Uterus (tissue), 4 donors: ENCODE data around the gene CTNND2. TPM values are rescaled to one million over a fixed set of nuclear protein-coding genes. Genes with fewer than 3 reads are reported as not detected.

Experiments
- DNase-seq, 2 donors: peaks; one replicate each; pipeline ENCODE4 v3.0.0-alpha.2; 2019 to 2020
- H3K27ac ChIP-seq, 2 donors: fragments of 200-600 bp; sonication (generic); 1 replicate in 1 of 2; 2 replicates in 1 of 2; pipeline ENCODE4 v1.5.1; 2016 to 2018
- H3K27me3 ChIP-seq, 2 donors: fragments of 200-600 bp; sonication (generic); one replicate each; pipeline ENCODE4 v1.5.1; 2018 to 2019; ENCODE audit warnings: control low read depth in 1 of 2
- H3K36me3 ChIP-seq, 2 donors: fragments of 200-600 bp; sonication (generic); one replicate each; pipeline ENCODE4 v1.5.1; 2019; ENCODE audit warnings: control low read depth in 1 of 2
- H3K4me1 ChIP-seq, 2 donors: fragments of 200-600 bp; sonication (generic); one replicate each; pipeline ENCODE4 v1.5.1; 2018 to 2019; ENCODE audit warnings: control low read depth in 1 of 2
- H3K4me3 ChIP-seq, 2 donors: fragments of 200-600 bp; sonication (generic); 1 replicate in 1 of 2; 2 replicates in 1 of 2; pipeline ENCODE4 v1.5.1; 2018 to 2019; ENCODE audit warnings: mild to moderate bottlenecking in 1 of 2
- H3K9me3 ChIP-seq, 2 donors: fragments of 200-600 bp; sonication (generic); one replicate each; pipeline ENCODE4 v1.5.1; 2019; ENCODE audit warnings: control low read depth in 1 of 2
- POLR2A ChIP-seq, 2 donors: fragments of 450-650 bp; IDR thresholded peaks; one replicate each; pipeline ENCODE4 v1.6.1; 2016; ENCODE audit warnings: antibody characterized with exemption in 2 of 2, mild to moderate bottlenecking in 1 of 2, moderate library complexity in 1 of 2
- intact Hi-C: fragments of 100-400 bp; cut with DNase I; formaldehyde crosslinking; loops from one replicate; pipeline ENCODE4 v1.15.1; 2023; ENCODE audit warnings: low total_unique reads
- total RNA-seq, 4 donors: library from RNA; depleted of rRNA in 3 of 4; stranded (reverse); fragments of >200 nt in 3 of 4; gene quantifications; one replicate each; pipeline versions ENCODE4 v1.1.0 to v1.2.4, GENCODE V29; 2014 to 2023
- TF ChIP-seq, protein P1 (sequence below), 4 experiments: fragments of 200-600 bp in 2 of 4; fragments of 450-650 bp in 2 of 4; sonication (generic) in 2 of 4; IDR thresholded peaks; one replicate each; pipeline ENCODE4 v1.5.1; 2016 to 2019; ENCODE audit warnings: antibody characterized with exemption in 4 of 4, mild to moderate bottlenecking in 2 of 4, moderate library complexity in 1 of 4
- donor health status: DM: yes; HTN: yes; CAD: no.

CTNND2 gene
- total RNA-seq, 4 donors from 2014 or later: 0.49 to 1.2 TPM; not detected in 2

DNA sequence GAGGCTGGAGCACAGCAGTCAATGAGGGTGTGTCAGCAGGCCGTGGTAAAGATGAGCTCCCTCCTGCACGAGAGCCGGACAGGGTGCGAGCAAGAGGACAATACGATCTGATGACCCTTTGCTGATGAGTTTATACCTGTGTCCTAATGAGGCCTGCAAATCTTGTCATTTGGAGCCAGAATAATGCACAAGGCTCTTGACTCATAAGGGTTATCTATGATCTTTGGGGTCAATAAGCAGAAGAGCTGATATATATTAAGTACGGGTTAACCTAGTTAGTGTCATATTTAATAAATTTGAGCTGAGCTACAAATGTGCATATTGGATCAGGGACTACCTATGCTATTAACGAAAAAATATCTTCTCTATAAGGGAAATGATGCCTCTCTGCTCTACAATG lies 46.9 kb downstream of the CTNND2 start:
- no peaks in the 10 kb centered on the region for H3K36me3 ChIP-seq
- H3K4me3 ChIP-seq: no peak overlapping the region
- no peaks in the 10 kb centered on the region for H3K27me3 ChIP-seq
- no peak for DNase-seq
- H3K4me1 ChIP-seq: no peaks in the 10 kb centered on the region
- H3K27ac ChIP-seq: no peak overlapping the region
- no peaks in the 10 kb centered on the region for H3K9me3 ChIP-seq
- no peak for TF ChIP-seq POLR2A (IDR thresholded peaks at IDR 0.05)
- TF ChIP-seq, protein P1, sequence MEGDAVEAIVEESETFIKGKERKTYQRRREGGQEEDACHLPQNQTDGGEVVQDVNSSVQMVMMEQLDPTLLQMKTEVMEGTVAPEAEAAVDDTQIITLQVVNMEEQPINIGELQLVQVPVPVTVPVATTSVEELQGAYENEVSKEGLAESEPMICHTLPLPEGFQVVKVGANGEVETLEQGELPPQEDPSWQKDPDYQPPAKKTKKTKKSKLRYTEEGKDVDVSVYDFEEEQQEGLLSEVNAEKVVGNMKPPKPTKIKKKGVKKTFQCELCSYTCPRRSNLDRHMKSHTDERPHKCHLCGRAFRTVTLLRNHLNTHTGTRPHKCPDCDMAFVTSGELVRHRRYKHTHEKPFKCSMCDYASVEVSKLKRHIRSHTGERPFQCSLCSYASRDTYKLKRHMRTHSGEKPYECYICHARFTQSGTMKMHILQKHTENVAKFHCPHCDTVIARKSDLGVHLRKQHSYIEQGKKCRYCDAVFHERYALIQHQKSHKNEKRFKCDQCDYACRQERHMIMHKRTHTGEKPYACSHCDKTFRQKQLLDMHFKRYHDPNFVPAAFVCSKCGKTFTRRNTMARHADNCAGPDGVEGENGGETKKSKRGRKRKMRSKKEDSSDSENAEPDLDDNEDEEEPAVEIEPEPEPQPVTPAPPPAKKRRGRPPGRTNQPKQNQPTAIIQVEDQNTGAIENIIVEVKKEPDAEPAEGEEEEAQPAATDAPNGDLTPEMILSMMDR (IDR thresholded peaks at IDR 0.05): no peak
- intact Hi-C loops: no loop called here

DNA sequence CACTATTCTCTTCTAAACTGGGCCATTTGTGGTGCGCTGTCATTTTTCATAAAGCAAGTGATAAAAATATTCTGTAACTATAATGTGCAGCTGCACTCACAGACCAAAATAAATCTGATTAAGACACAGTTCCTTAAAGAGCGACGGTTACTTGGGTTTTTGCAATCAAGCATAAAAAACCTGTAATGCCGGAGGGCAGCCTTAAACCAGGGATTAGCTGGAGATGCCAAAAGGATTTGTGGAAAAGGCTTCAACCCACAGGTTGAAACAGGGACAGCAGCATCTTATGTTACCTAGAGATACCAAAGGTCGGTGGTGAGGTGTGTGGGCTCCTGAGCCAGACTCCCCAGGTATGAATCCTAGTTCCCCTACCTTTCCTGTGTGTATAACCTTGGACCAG lies 49.3 kb downstream of the CTNND2 start:
- TF ChIP-seq, protein P1 (IDR thresholded peaks at IDR 0.05): no peak
- no peak for TF ChIP-seq POLR2A (IDR thresholded peaks at IDR 0.05)
- no peak for DNase-seq
- Histone ChIP-seq H3K4me3 (no peak overlapping the region), H3K9me3 (no peaks in the 10 kb centered on the region), H3K27ac (no peak overlapping the region), H3K27me3 (no peaks in the 10 kb centered on the region), H3K4me1 (no peaks in the 10 kb centered on the region), H3K36me3 (no peaks in the 10 kb centered on the region)
- intact Hi-C loops: no loop called here

DNA sequence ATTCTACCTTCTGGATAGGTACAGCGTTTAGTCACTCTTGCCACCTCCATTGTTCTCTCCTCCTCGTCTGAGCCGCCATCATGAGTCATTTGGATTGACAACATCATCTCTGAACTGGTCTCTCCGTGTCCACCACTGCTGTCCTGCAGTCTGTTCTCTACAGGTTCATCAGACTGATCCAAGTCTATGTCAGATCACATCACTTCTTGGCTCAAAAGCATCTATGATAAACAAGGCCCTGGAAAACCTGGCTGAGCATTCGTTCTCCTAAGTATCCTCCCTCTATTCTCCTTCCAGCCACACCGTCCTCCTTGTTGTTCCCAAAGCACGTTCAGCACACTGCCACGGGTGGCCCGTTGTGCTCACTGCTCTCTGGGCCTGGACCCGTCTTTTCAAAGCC lies 50.5 kb downstream of the CTNND2 start:
- Histone ChIP-seq H3K36me3 (no peaks in the 10 kb centered on the region), H3K9me3 (no peaks in the 10 kb centered on the region), H3K27me3 (no peaks in the 10 kb centered on the region), H3K4me1 (no peaks in the 10 kb centered on the region), H3K4me3 (no peak overlapping the region), H3K27ac (no peak overlapping the region)
- no peak for DNase-seq
- TF ChIP-seq, protein P1 (IDR thresholded peaks at IDR 0.05): no peak
- TF ChIP-seq POLR2A (IDR thresholded peaks at IDR 0.05): no peak
- intact Hi-C loops: no loop called here

DNA sequence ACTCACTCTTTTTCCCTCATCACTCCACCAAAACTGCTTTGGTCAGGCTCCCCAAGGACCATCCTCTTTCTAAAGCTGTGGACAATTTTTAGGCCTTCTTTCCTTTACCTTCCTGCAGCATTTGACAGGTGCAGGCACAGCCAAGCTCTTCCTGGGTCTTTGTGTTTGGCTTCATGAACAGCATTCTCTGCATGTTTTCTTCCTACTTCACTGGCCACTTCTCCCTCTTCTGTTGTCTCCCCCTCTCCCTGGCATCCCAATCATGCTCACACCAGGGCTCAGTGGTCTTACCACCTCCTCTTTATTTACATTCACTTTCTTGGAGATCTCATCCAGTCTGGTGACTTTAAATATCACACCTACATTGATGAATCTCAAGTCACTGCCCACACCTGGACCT lies 51.1 kb downstream of the CTNND2 start:
- H3K27me3 ChIP-seq: no peaks in the 10 kb centered on the region
- H3K9me3 ChIP-seq: no peaks in the 10 kb centered on the region
- H3K27ac ChIP-seq: no peak overlapping the region
- no peaks in the 10 kb centered on the region for H3K36me3 ChIP-seq
- H3K4me1 ChIP-seq: no peaks in the 10 kb centered on the region
- intact Hi-C loops: no loop called here
- no peak for DNase-seq
- H3K4me3 ChIP-seq: no peak overlapping the region
- TF ChIP-seq POLR2A (IDR thresholded peaks at IDR 0.05): no peak
- TF ChIP-seq, protein P1 (IDR thresholded peaks at IDR 0.05): no peak

DNA sequence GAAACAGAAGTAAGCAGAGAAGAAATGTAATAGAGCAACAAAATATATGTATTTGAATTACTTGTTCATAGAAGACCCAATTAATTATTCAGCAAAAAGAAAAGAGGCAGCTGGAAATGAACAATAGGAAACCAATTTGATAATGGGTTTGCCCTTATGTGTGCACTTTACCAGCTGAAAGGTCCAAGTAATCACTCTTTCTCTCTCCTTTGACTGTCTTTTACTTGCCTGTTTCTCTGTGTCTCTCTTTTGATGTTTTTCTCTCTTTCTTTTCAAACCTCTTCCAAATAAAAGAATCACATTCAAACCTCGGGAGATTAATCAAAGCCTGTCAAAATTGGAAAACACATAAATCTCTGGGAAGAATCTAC lies 51.5 kb downstream of the CTNND2 start:
- Histone ChIP-seq H3K36me3 (no peaks in the 10 kb centered on the region), H3K4me1 (no peaks in the 10 kb centered on the region), H3K9me3 (no peaks in the 10 kb centered on the region), H3K27ac (no peak overlapping the region), H3K4me3 (no peak overlapping the region), H3K27me3 (no peaks in the 10 kb centered on the region)
- intact Hi-C loops: no loop called here
- DNase-seq: no peak
- TF ChIP-seq, protein P1 (IDR thresholded peaks at IDR 0.05): no peak
- TF ChIP-seq POLR2A (IDR thresholded peaks at IDR 0.05): no peak
